GM12801 (cell line): ENCODE measurements around the gene TMEM143.

Source experiments
- CTCF ChIP-seq: IDR thresholded peaks from one replicate; pipeline ENCODE4 v1.5.1; 2011; ENCODE audit warnings: control low read depth; ENCODE audit not compliant: insufficient read length; ENCODE audit errors: extremely low read depth

TMEM143 gene

GRCh38 chr19:48361912-48362311, 1.8 kb downstream of the TMEM143 start:
- no peak for TF ChIP-seq CTCF

- TF ChIP-seq CTCF = no peak
Observed at GRCh38 chr19:48359123-48359522, 4.6 kb downstream of the TMEM143 start.

- TF ChIP-seq CTCF = no peak
Observed at GRCh38 chr19:48355365-48355954, 8.3 kb downstream of the TMEM143 start.

GRCh38 chr19:48354332-48354992, 9.3 kb downstream of the TMEM143 start:
- TF ChIP-seq CTCF = no peak

- no peak for TF ChIP-seq CTCF
Observed at GRCh38 chr19:48353677-48354076, 10.1 kb downstream of the TMEM143 start.

- TF ChIP-seq CTCF = no peak
Observed at GRCh38 chr19:48351341-48351752, 12.4 kb downstream of the TMEM143 start.

GRCh38 chr19:48350856-48351255, 12.9 kb downstream of the TMEM143 start:
- no peak for TF ChIP-seq CTCF
